Panc1 (cell line): ENCODE measurements around the gene CCDC178.

Experiments
- CTCF ChIP-seq: fragments of 450-650 bp; IDR thresholded peaks from 2 replicates; pipeline ENCODE4 v1.5.1; 2017; ENCODE audit warnings: mild to moderate bottlenecking
- POLR2AphosphoS5 ChIP-seq: IDR thresholded peaks from 2 replicates; pipeline ENCODE4 v1.6.1; 2012; ENCODE audit warnings: mild to moderate bottlenecking, low read depth, low read length, moderate library complexity
- REST ChIP-seq, 2 experiments: IDR thresholded peaks; 2 replicates each; pipeline ENCODE4 v1.6.1; 2011 to 2012; ENCODE audit warnings: low read depth in 2 of 2, control low read depth in 1 of 2, low read length in 1 of 2, mild to moderate bottlenecking in 1 of 2, moderate library complexity in 1 of 2; ENCODE audit not compliant: insufficient read depth in 1 of 2
- SIN3A ChIP-seq: IDR thresholded peaks from 2 replicates; pipeline ENCODE4 v1.6.1; 2012; ENCODE audit warnings: low read depth, mild to moderate bottlenecking, low read length, moderate library complexity, borderline replicate concordance; ENCODE audit not compliant: insufficient read depth
- TCF7L2 ChIP-seq: IDR thresholded peaks from 2 replicates; pipeline ENCODE4 v1.6.1; 2011; ENCODE audit warnings: mild to moderate bottlenecking, low read depth, low read length, inconsistent platforms

GRCh38 chr18:33183136-33183535, 257.4 kb downstream of the CCDC178 start:
- no peak for TF ChIP-seq TCF7L2
- no peak for TF ChIP-seq CTCF
- no peak for TF ChIP-seq POLR2AphosphoS5
- no peak for TF ChIP-seq SIN3A
- TF ChIP-seq REST (IDR thresholded peaks at IDR 0.05; ENCODE audit: insufficient read depth in 1 of 2, low read depth in 2 of 2, low read length in 1 of 2) = no peak
